ENCODE measurements around the gene ZNF580. TPM values are rescaled to one million over a fixed set of nuclear protein-coding genes. Genes with fewer than 3 reads are reported as not detected.

The ZNF580 gene
- total and polyA plus RNA-seq, 2 of the 13 experiments (the other 11 are each of a cell fraction or from before 2014, with no cell fraction given): 4.4 to 6.0 TPM

DNA sequence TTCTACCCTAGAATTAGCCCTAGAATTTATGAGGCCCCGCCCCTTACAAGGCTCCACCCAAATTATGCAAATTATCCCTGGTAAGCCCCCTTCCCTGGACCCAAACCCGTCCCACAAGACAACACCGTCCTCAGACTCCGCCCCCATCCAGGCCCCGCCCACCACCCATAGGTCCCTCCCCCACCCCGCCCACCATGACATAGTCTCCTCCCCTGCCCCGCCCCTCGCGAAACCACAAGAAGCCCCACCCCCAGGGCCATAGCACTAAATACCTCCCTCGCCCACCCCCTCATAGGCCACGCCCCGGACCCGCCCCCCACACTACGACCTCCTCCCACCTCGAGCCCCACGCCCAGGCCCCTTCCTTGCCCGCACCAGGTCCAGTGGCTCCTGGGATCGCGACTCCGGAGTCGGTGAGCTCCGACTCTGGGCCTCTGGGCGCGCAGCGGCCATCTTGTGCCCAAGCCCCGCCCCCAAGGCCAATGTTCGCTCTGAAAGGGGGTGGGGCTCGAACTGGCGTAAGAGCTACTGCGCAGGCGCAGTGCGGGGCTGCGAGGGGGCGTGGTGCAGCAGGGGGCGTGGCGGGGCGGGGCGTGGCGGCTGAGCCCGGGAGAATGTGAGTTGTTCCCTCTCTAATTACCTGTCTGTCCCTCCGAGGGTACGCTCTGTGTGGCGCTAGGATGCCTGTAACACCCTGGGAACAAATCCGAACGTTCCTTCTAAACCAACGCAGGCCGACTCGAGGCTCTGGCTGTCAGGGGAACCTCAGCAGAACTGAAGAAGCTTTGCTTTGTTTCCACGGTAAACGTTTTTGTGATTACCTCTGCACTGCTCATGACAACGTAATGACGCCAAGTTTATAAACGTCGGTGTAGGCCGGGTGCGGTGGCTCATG is 16.4 kb upstream of the ZNF580 start, which contains the start of gene ZNF784 (continued):
- TF ChIP-seq, protein P1, sequence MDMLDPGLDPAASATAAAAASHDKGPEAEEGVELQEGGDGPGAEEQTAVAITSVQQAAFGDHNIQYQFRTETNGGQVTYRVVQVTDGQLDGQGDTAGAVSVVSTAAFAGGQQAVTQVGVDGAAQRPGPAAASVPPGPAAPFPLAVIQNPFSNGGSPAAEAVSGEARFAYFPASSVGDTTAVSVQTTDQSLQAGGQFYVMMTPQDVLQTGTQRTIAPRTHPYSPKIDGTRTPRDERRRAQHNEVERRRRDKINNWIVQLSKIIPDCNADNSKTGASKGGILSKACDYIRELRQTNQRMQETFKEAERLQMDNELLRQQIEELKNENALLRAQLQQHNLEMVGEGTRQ (IDR thresholded peaks at IDR 0.05; ENCODE audit: low read depth, low read length): no peak
- TF ChIP-seq, protein P1 (CRISPR knock-in tag; IDR thresholded peaks at IDR 0.05; ENCODE audit: borderline replicate concordance): no peak
- no peak for TF ChIP-seq ZNF589 (CRISPR knock-in tag; conservative IDR thresholded peaks at IDR 0.05)
- TF ChIP-seq NCOR1 (IDR thresholded peaks at IDR 0.05; ENCODE audit: borderline replicate concordance, low read length): no peak
- no peak for TF ChIP-seq EEA1 (CRISPR knock-in tag; IDR thresholded peaks at IDR 0.05; ENCODE audit: borderline replicate concordance)
- no peak for TF ChIP-seq ZNF230 (CRISPR knock-in tag; IDR thresholded peaks at IDR 0.05)
- no peak for TF ChIP-seq CC2D1A (CRISPR knock-in tag; IDR thresholded peaks at IDR 0.05)
- TF ChIP-seq, protein P2, sequence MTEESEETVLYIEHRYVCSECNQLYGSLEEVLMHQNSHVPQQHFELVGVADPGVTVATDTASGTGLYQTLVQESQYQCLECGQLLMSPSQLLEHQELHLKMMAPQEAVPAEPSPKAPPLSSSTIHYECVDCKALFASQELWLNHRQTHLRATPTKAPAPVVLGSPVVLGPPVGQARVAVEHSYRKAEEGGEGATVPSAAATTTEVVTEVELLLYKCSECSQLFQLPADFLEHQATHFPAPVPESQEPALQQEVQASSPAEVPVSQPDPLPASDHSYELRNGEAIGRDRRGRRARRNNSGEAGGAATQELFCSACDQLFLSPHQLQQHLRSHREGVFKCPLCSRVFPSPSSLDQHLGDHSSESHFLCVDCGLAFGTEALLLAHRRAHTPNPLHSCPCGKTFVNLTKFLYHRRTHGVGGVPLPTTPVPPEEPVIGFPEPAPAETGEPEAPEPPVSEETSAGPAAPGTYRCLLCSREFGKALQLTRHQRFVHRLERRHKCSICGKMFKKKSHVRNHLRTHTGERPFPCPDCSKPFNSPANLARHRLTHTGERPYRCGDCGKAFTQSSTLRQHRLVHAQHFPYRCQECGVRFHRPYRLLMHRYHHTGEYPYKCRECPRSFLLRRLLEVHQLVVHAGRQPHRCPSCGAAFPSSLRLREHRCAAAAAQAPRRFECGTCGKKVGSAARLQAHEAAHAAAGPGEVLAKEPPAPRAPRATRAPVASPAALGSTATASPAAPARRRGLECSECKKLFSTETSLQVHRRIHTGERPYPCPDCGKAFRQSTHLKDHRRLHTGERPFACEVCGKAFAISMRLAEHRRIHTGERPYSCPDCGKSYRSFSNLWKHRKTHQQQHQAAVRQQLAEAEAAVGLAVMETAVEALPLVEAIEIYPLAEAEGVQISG (CRISPR knock-in tag; IDR thresholded peaks at IDR 0.05): no peak
- no peak for TF ChIP-seq RFXANK (CRISPR knock-in tag; IDR thresholded peaks at IDR 0.05)
- TF ChIP-seq NKX3-1 (CRISPR knock-in tag; IDR thresholded peaks at IDR 0.05): no peak
- no peak; the same call in 1 of the 2 replicates for TF ChIP-seq ZNF788 (CRISPR knock-in tag; IDR thresholded peaks at IDR 0.05; ENCODE audit: borderline replicate concordance)
- no peak for TF ChIP-seq STAT5B (CRISPR knock-in tag; IDR thresholded peaks at IDR 0.05)
- no peak for TF ChIP-seq JDP2 (CRISPR knock-in tag; IDR thresholded peaks at IDR 0.05; ENCODE audit: borderline replicate concordance)
- peak; percentile 74 to 88 for TF ChIP-seq POLR2A (IDR thresholded peaks at IDR 0.05; ENCODE audit: insufficient read depth in 1 of 2, low read depth in 2 of 2, low read length in 2 of 2)
- no peak for TF ChIP-seq ZNF251 (CRISPR knock-in tag; IDR thresholded peaks at IDR 0.05)
- TF ChIP-seq, protein P3, sequence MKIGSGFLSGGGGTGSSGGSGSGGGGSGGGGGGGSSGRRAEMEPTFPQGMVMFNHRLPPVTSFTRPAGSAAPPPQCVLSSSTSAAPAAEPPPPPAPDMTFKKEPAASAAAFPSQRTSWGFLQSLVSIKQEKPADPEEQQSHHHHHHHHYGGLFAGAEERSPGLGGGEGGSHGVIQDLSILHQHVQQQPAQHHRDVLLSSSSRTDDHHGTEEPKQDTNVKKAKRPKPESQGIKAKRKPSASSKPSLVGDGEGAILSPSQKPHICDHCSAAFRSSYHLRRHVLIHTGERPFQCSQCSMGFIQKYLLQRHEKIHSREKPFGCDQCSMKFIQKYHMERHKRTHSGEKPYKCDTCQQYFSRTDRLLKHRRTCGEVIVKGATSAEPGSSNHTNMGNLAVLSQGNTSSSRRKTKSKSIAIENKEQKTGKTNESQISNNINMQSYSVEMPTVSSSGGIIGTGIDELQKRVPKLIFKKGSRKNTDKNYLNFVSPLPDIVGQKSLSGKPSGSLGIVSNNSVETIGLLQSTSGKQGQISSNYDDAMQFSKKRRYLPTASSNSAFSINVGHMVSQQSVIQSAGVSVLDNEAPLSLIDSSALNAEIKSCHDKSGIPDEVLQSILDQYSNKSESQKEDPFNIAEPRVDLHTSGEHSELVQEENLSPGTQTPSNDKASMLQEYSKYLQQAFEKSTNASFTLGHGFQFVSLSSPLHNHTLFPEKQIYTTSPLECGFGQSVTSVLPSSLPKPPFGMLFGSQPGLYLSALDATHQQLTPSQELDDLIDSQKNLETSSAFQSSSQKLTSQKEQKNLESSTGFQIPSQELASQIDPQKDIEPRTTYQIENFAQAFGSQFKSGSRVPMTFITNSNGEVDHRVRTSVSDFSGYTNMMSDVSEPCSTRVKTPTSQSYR (CRISPR knock-in tag; IDR thresholded peaks at IDR 0.05; ENCODE audit: borderline replicate concordance): peak; percentile 59; the same call in 1 of the 2 replicates
- TF ChIP-seq ZFP37 (CRISPR knock-in tag; IDR thresholded peaks at IDR 0.05; ENCODE audit: borderline replicate concordance): no peak
- no peak for TF ChIP-seq TBL1XR1 (IDR thresholded peaks at IDR 0.05; ENCODE audit: borderline replicate concordance, low read length, partially characterized antibody)
- no peak for TF ChIP-seq SIN3B (IDR thresholded peaks at IDR 0.05; ENCODE audit: low read length)
- TF ChIP-seq, protein P4, sequence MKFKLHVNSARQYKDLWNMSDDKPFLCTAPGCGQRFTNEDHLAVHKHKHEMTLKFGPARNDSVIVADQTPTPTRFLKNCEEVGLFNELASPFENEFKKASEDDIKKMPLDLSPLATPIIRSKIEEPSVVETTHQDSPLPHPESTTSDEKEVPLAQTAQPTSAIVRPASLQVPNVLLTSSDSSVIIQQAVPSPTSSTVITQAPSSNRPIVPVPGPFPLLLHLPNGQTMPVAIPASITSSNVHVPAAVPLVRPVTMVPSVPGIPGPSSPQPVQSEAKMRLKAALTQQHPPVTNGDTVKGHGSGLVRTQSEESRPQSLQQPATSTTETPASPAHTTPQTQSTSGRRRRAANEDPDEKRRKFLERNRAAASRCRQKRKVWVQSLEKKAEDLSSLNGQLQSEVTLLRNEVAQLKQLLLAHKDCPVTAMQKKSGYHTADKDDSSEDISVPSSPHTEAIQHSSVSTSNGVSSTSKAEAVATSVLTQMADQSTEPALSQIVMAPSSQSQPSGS (CRISPR knock-in tag; IDR thresholded peaks at IDR 0.05): no peak
- TF ChIP-seq FOXA3 (CRISPR knock-in tag; IDR thresholded peaks at IDR 0.05): no peak
- no peak for TF ChIP-seq HMG20A (CRISPR knock-in tag; IDR thresholded peaks at IDR 0.05; ENCODE audit: borderline replicate concordance)
